GM23248 (cell line): ENCODE data around the gene PLCL2.

Experiments
- EZH2 ChIP-seq: fragments of 200-600 bp; sonication (generic); IDR thresholded peaks from 2 replicates; pipeline ENCODE4 v1.6.1; 2018; ENCODE audit warnings: antibody characterized with exemption, mild to moderate bottlenecking; ENCODE audit not compliant: insufficient read depth, poor library complexity, severe bottlenecking
- EZH2phosphoT487 ChIP-seq: fragments of 200-600 bp; sonication (generic); IDR thresholded peaks from 2 replicates; pipeline ENCODE4 v1.6.1; 2018; ENCODE audit warnings: antibody characterized with exemption, moderate library complexity, mild to moderate bottlenecking, low read depth; ENCODE audit not compliant: insufficient read depth

DNA sequence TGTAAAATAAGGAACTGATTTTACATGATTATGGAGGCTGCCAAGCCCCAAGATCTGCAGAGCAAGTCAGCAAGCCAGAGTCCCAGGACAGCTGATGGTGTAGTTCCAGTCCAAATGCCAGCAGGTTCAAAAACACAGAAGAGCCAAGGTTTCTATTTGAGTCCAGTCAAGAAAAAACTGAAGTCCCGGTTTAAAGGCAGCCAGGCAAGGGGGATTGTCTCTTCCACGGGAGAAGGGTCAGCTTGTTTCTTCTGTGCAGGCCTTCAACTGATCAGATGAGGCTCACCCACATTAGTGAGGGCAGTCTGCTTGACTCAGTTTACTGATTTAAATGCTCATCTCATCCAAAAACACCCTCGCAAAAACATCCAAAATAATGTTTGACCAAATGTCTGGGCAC lies 246.2 kb downstream of the PLCL2 start:
- TF ChIP-seq EZH2 (no peak), EZH2phosphoT487 (no peak)
